Measurements from ENCODE around the gene TMEM86A.

- no peak for TF ChIP-seq CTCF (IDR thresholded peaks at IDR 0.05)
- TF ChIP-seq POLR2A (IDR thresholded peaks at IDR 0.05): no peak
These were observed 31.4 kb downstream of the TMEM86A start for GRCh38 chr11:18730020-18730419.

All from heart left ventricle (tissue), 13 donors.